ENCODE results near the gene GALNT6.

DNA sequence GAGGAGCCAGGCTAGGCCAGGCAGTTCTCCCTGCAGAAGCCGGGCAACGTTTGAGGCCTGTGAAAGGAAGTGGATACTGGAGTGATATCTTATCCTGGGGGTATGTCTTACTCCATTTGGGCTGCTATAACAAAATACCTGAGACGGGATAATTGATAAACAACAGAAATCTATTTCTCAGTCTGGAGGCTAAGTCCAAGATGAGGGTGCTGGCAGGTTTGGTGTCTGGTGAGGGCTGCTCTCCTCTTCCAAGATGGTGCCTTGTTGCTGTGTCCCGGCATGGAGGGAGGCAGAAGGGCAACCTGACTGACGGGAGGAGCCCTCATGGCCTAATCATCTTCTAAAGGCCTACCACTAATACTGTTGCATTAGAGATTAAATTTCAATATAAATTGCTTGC is 15.7 kb upstream of the GALNT6 start:
- TF ChIP-seq EZH2 (IDR thresholded peaks at IDR 0.05): no peak
- TF ChIP-seq, protein P1, sequence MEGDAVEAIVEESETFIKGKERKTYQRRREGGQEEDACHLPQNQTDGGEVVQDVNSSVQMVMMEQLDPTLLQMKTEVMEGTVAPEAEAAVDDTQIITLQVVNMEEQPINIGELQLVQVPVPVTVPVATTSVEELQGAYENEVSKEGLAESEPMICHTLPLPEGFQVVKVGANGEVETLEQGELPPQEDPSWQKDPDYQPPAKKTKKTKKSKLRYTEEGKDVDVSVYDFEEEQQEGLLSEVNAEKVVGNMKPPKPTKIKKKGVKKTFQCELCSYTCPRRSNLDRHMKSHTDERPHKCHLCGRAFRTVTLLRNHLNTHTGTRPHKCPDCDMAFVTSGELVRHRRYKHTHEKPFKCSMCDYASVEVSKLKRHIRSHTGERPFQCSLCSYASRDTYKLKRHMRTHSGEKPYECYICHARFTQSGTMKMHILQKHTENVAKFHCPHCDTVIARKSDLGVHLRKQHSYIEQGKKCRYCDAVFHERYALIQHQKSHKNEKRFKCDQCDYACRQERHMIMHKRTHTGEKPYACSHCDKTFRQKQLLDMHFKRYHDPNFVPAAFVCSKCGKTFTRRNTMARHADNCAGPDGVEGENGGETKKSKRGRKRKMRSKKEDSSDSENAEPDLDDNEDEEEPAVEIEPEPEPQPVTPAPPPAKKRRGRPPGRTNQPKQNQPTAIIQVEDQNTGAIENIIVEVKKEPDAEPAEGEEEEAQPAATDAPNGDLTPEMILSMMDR (IDR thresholded peaks at IDR 0.05): no peak
